Subcutaneous adipose tissue (tissue), 4 donors: ENCODE data around the gene GALNT5. TPM values are rescaled to one million over a fixed set of nuclear protein-coding genes. Genes with fewer than 3 reads are reported as not detected.

Source experiments
- CTCF ChIP-seq: fragments of 450-650 bp; IDR thresholded peaks from one replicate; pipeline ENCODE4 v1.5.1; 2016; ENCODE audit warnings: low read depth, mild to moderate bottlenecking, control low read depth, antibody characterized with exemption, moderate library complexity
- total RNA-seq, 4 donors: library from RNA; depleted of rRNA; stranded (reverse); fragments of >200 nt; gene quantifications; one replicate each; pipeline ENCODE4 v1.1.0, GENCODE V29; 2016

GALNT5 gene
- total RNA-seq, 4 donors from 2014 or later = under 0.01 to 0.17 (median 0.08) TPM

- no peak for TF ChIP-seq CTCF
Observed at GRCh38 chr2:157319795-157320194, 62.3 kb downstream of the GALNT5 start.

GRCh38 chr2:157320409-157320808, 62.9 kb downstream of the GALNT5 start:
- TF ChIP-seq CTCF = no peak

- TF ChIP-seq CTCF = no peak
Observed at GRCh38 chr2:157321466-157321865, 64.0 kb downstream of the GALNT5 start.

GRCh38 chr2:157322432-157322831, 64.9 kb downstream of the GALNT5 start:
- no peak for TF ChIP-seq CTCF

- no peak for TF ChIP-seq CTCF
Observed at GRCh38 chr2:157324331-157324843, 66.9 kb downstream of the GALNT5 start.

GRCh38 chr2:157325786-157326185, 68.3 kb downstream of the GALNT5 start, which contains the start of gene ERMN:
ERMN (minus strand) TSS chr2:157325824; CDS start chr2:157325642, 182 bp downstream.
- TF ChIP-seq CTCF = no peak

GRCh38 chr2:157326698-157327097, 69.2 kb downstream of the GALNT5 start:
- no peak for TF ChIP-seq CTCF
